HTERT RPE-1 (cell line): ENCODE data around the gene TMEM145.
"Not testable (repeated sequence)": the region's sequence is repeated elsewhere in the genome, so short reads cannot be mapped to it uniquely, and the experiment has no call there.

Experiments used
- in situ Hi-C: fragments of 300-500 bp; cut with MboI; formaldehyde crosslinking; loops from 4 replicates; pipeline ENCODE4 v1.14.3; 2020; ENCODE audit warnings: low sequenced_read_pairs

TMEM145 gene

GRCh38 chr19:42313096-42313839, at the start of gene TMEM145:
Gene TMEM145 (plus strand): TSS chr19:42313309. CDS start chr19:42313377, 68 bp downstream.
- in situ Hi-C loops, result no loop called here

- in situ Hi-C loops, result not testable (repeated sequence)
Measured at GRCh38 chr19:42266105-42266504, 47.0 kb upstream of the TMEM145 start.

DNA sequence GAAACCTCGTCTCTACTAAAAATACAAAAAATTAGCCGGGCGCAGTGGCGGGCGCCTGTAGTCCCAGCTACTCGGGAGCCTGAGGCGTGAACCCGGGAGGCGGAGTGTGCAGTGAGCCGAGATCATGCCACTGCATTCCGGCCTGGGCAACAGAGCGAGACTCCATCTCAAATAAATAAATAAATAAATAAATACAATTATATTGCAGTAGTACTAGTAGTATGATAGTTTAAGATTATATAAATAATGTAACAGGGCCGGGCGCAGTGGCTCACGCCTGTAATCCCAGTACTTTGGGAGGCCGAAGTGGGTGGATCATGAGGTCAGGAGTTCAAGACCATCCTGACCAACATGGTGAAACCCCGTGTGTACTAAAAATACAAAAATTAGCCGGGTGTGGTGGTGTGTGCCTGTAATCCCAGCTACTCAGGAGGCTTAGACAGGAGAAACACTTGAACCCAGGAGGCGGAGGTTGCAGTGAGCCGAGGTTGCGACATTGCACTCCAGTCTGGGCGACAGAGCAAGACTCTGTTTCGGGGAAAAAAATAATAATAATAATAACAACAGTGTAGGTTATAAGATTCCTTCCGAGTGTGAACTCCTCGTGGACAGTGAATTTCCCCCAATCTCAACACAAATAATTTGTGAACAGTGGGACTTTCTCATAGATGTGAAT, 46.0 kb upstream of the TMEM145 start:
- in situ Hi-C loops, result not testable (repeated sequence)

DNA sequence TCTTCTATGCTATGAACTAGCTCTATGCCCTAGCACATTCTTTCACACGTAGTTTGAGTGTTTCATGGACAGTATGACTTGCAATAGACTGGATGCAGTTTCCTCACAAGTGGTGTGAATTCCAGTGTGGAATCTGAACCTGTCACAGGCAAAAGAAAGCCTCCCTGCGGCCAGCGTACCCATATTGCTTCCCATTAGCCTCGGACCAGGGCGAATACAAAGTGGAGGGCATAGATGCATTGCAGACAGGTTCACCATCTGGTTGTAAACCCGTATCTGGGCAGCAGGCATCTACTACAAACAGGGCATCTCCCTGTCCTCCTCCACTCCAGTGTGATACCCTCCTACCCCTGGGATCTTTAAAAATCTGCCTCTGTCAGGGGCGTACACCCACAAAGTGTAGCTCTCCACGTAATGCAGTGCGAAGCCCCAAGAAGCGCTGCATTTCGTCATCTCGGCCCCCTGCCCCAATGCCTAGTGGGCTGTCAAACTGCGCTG, 45.4 kb upstream of the TMEM145 start:
- in situ Hi-C loops, result no loop called here

DNA sequence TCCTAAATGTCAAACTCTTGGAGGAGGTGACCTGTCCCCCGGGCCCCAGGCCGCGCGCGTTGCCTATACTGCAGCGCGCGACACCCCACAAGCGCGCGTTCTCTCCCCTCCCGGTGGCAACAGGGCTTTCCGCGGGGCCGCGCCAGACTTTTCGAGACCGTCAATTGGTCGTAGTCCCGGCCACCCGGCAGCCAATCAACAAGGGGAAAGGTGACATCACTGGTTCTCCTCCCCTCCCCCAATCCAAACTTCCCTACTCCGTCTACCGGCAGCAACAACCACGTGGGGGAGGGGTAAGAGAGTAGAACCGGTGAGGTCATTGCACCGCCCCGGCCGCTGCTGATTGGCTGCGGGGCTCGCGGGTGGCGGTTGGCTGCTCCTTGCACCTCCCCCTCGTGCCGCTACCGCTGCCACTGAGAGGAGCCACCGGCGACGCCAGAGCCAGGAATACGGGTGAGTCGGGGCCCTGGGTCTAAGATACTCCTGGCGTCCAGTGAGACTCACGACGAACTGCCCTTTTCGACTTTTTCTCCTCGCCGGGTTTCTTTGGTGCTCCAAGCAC, 44.9 kb upstream of the TMEM145 start:
- in situ Hi-C loops, result no loop called here

GRCh38 chr19:42268704-42269477, 44.2 kb upstream of the TMEM145 start, which contains the start of gene CIC:
Gene CIC (plus strand): TSS chr19:42269252. CDS start chr19:42271784, 2,532 bp downstream.
- in situ Hi-C loops, result no loop called here

GRCh38 chr19:42269478-42270345, 43.4 kb upstream of the TMEM145 start:
- in situ Hi-C loops, result no loop called here

DNA sequence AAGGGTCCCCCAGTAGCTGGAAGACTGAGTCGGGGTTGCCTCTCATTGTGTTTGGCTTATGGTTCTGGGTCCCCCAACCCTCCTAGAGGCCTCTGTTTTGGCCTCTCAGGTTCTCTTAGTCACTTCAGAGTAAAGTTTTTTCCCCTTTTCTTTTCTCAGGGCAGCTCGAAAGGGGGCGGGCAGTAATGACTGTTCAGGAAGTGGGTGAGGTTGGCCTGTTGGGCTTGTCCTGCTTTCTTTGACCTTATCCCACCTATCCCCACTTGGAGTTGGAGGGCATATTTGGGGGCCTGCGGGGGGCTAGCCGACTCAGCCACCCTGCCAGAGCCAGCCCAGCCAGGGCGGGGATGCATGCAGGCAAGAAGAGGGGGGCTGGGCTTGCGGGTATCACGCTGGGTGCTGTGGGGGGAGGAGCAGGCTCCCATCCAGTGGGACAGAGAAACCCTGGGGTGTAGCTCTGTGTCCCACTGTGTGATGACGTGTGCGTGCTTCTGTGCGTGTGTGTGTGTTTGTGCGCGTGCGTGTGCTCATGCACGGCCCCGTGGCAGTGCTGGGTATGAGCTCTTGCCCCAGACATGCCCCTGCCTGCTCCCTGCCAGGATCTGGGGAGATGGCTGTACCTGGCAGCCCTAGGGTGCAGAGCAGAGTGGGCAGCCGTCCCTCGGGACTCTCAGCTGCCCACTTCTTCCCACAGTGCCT, 42.6 kb upstream of the TMEM145 start:
- in situ Hi-C loops, result no loop called here

GRCh38 chr19:42271045-42271419, 42.1 kb upstream of the TMEM145 start:
- in situ Hi-C loops, result no loop called here

DNA sequence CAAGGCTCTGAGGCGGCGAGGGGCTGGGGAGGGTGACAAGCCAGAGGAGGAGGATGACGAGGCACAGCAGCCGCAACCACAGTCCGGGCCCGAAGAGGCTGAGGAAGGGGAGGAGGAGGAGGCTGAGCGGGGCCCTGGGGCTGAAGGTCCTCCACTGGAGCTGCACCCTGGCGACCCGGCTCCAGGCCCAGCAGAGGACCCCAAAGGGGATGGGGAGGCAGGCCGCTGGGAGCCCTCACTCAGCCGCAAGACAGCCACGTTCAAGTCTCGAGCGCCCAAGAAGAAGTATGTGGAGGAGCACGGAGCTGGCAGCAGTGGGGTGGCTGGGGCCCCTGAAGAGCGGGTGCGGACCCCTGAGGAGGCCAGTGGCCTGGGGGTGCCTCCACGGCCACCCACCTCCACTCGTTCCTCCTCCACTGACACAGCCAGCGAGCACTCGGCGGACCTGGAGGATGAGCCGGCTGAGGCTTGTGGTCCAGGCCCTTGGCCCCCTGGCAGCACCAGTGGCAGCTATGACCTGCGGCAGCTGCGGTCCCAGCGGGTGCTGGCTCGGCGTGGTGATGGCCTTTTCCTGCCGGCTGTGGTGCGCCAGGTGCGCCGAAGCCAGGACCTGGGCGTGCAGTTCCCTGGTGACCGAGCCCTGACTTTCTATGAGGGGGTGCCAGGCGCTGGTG, 41.1 kb upstream of the TMEM145 start:
- in situ Hi-C loops, result no loop called here

DNA sequence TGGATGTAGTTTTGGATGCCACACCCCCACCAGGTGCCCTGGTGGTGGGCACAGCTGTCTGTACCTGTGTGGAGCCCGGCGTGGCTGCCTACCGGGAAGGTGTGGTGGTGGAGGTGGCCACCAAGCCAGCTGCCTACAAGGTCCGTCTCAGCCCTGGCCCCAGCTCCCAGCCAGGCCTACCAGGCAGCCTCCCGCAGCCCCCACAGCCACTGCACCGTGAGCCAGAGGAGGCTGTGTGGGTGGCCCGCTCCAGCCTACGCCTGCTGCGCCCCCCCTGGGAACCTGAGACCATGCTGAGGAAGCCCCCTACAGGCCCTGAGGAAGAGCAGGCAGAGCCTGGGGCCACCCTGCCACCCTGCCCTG, 40.6 kb upstream of the TMEM145 start:
- in situ Hi-C loops, result no loop called here

- in situ Hi-C loops, result no loop called here
Measured at GRCh38 chr19:42272989-42273406, 40.1 kb upstream of the TMEM145 start.

GRCh38 chr19:42273407-42274064, 39.6 kb upstream of the TMEM145 start:
- in situ Hi-C loops, result no loop called here

GRCh38 chr19:42274065-42274682, 38.9 kb upstream of the TMEM145 start:
- in situ Hi-C loops, result no loop called here

- in situ Hi-C loops, result no loop called here
Measured at GRCh38 chr19:42275103-42275502, 38.0 kb upstream of the TMEM145 start.

- in situ Hi-C loops, result no loop called here
Measured at GRCh38 chr19:42275517-42275916, 37.6 kb upstream of the TMEM145 start.

DNA sequence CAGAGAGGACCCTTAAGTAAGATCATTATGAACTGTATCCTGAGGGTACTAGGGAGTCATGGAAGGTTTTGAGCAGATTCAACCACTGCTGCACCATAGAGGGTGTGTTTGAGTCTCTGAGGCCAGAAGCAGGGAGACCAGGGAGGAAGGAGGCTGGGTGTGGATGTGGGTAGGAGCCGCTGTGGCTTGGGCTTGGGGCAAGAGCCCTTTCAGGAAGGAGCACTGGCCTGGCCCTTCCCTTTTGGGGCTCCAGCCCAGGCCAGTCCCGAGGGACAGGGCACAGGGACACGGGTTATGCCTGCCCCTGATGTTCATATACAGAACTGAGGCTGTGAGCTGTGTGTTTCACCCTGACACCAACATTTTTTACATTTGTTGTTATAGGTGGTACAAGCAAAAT, 36.8 kb upstream of the TMEM145 start:
- in situ Hi-C loops, result no loop called here

DNA sequence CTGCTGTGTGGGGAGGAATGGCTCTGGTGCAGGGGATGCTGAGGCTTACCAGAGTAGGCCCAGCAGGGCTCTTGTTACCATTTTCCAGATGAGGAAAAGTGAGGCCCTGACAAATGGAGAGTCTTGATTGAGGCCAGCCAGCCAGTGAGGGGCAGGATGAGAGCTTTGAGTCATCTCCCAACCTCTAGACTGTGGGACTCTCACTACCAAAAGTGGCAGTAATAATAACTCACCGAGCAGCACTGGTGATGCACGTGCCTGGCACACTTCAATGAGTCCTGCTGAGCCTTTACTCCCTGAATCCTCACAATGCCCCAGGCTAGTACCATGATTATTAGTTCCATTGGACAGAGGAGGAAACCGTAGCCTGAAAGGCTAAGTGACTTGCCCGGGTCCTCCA, 36.3 kb upstream of the TMEM145 start:
- in situ Hi-C loops, result no loop called here
